Osteoblast (primary cell): ENCODE results near the gene CASP14. TPM values are rescaled to one million over a fixed set of nuclear protein-coding genes. Genes with fewer than 3 reads are reported as not detected.

Experiments
- DNase-seq: peaks from one replicate; pipeline ENCODE4 v3.0.0; 2011; ENCODE audit warnings: low spot score, mixed read lengths; ENCODE audit not compliant: insufficient read length; ENCODE audit errors: missing footprints
- H2AFZ ChIP-seq: 2 replicates; pipeline ENCODE4 v1.6.0; 2011; ENCODE audit warnings: mild to moderate bottlenecking, low read length
- H3K27ac ChIP-seq: 2 replicates; pipeline ENCODE4 v1.5.1; 2011; ENCODE audit warnings: mild to moderate bottlenecking, low read depth, low read length, moderate library complexity
- H3K27me3 ChIP-seq: 2 replicates; pipeline ENCODE4 v1.6.0; 2012; ENCODE audit warnings: mild to moderate bottlenecking, control low read depth, inconsistent platforms, low read length, moderate library complexity; ENCODE audit not compliant: insufficient read depth
- H3K36me3 ChIP-seq: 2 replicates; pipeline ENCODE4 v1.5.1; 2011; ENCODE audit warnings: mild to moderate bottlenecking, low read length, control low read depth, moderate library complexity; ENCODE audit not compliant: insufficient read depth
- H3K4me1 ChIP-seq: 2 replicates; pipeline ENCODE4 v1.5.1; 2011; ENCODE audit warnings: mild to moderate bottlenecking, low read length, control low read depth, moderate library complexity; ENCODE audit not compliant: insufficient read depth
- H3K4me2 ChIP-seq: 2 replicates; pipeline ENCODE4 v1.6.0; 2011; ENCODE audit warnings: mild to moderate bottlenecking, low read length; ENCODE audit not compliant: insufficient read depth
- H3K4me3 ChIP-seq: fragments of 200-600 bp; sonication (generic); 3 replicates; pipeline ENCODE4 v1.5.1; 2012; ENCODE audit warnings: mild to moderate bottlenecking, low read length, inconsistent platforms; ENCODE audit not compliant: insufficient read depth
- H3K79me2 ChIP-seq: 2 replicates; pipeline ENCODE4 v1.6.0; 2012; ENCODE audit warnings: mild to moderate bottlenecking, low read length, control low read depth, inconsistent platforms; ENCODE audit not compliant: insufficient read depth
- H3K9me3 ChIP-seq: 2 replicates; pipeline ENCODE4 v1.5.1; 2011; ENCODE audit warnings: low read depth, low read length, control low read depth
- H4K20me1 ChIP-seq: 2 replicates; pipeline ENCODE4 v1.6.0; 2012; ENCODE audit warnings: mild to moderate bottlenecking, low read length, control low read depth; ENCODE audit not compliant: insufficient read depth
- CTCF ChIP-seq: IDR thresholded peaks from 2 replicates; pipeline ENCODE4 v1.5.1; 2011; ENCODE audit warnings: mild to moderate bottlenecking, low read depth, low read length, moderate library complexity; ENCODE audit errors: extremely low read depth
- total RNA-seq: library from RNA; depleted of rRNA; stranded (reverse); fragments of >200 nt; gene quantifications from 2 replicates; pipeline ENCODE4 v1.2.3, GENCODE V29; 2012

The CASP14 gene
- total RNA-seq, 1 donor, result not detected

GRCh38 chr19:15037586-15037985 lies 11.7 kb upstream of the CASP14 start:
- TF ChIP-seq CTCF, result no peak

GRCh38 chr19:15038294-15038693 lies 11.0 kb upstream of the CASP14 start:
- DNase-seq, result no peak
- Histone ChIP-seq H4K20me1 (no peaks in the 10 kb centered on the region), H3K27ac (no peak overlapping the region), H3K4me2 (no peak overlapping the region), H3K27me3 (peaks cover 3% of the 10 kb centered on the region), H3K9me3 (no peaks in the 10 kb centered on the region), H3K79me2 (no peaks in the 10 kb centered on the region), H3K4me1 (no peaks in the 10 kb centered on the region), H3K4me3 (no peak overlapping the region), H3K36me3 (no peaks in the 10 kb centered on the region), H2AFZ (no peak overlapping the region)
- no peak for TF ChIP-seq CTCF

More at GRCh38 chr19:15037586-15037985, 11.7 kb upstream of the CASP14 start:
- no peak overlapping the region for H3K27ac ChIP-seq
- peaks cover 3% of the 10 kb centered on the region for H3K27me3 ChIP-seq
- H3K79me2 ChIP-seq, result no peaks in the 10 kb centered on the region
- H3K4me3 ChIP-seq, result no peak overlapping the region
- H3K4me2 ChIP-seq, result no peak overlapping the region
- no peak for DNase-seq
- no peaks in the 10 kb centered on the region for H3K4me1 ChIP-seq
- no peaks in the 10 kb centered on the region for H4K20me1 ChIP-seq
- H3K36me3 ChIP-seq, result no peaks in the 10 kb centered on the region
- no peaks in the 10 kb centered on the region for H3K9me3 ChIP-seq
- H2AFZ ChIP-seq, result no peak overlapping the region

- H3K27ac ChIP-seq, result no peak overlapping the region
- H3K36me3 ChIP-seq, result no peaks in the 10 kb centered on the region
- H3K4me3 ChIP-seq, result no peak overlapping the region
- peaks cover 3% of the 10 kb centered on the region for H3K27me3 ChIP-seq
- no peak overlapping the region for H2AFZ ChIP-seq
- no peak overlapping the region for H3K4me2 ChIP-seq
- H3K79me2 ChIP-seq, result no peaks in the 10 kb centered on the region
- H3K4me1 ChIP-seq, result no peaks in the 10 kb centered on the region
- TF ChIP-seq CTCF, result no peak
- no peaks in the 10 kb centered on the region for H3K9me3 ChIP-seq
- DNase-seq, result no peak
- no peaks in the 10 kb centered on the region for H4K20me1 ChIP-seq
Observed at GRCh38 chr19:15042003-15042402, 7.3 kb upstream of the CASP14 start.

- no peaks in the 10 kb centered on the region for H3K4me1 ChIP-seq
- no peak for TF ChIP-seq CTCF
- H3K4me2 ChIP-seq, result no peak overlapping the region
- H3K27ac ChIP-seq, result no peak overlapping the region
- no peaks in the 10 kb centered on the region for H4K20me1 ChIP-seq
- H3K27me3 ChIP-seq, result no peaks in the 10 kb centered on the region
- H2AFZ ChIP-seq, result no peak overlapping the region
- H3K36me3 ChIP-seq, result no peaks in the 10 kb centered on the region
- DNase-seq, result no peak
- H3K9me3 ChIP-seq, result no peaks in the 10 kb centered on the region
- H3K79me2 ChIP-seq, result no peaks in the 10 kb centered on the region
- H3K4me3 ChIP-seq, result no peak overlapping the region
Observed at GRCh38 chr19:15042826-15043225, 6.5 kb upstream of the CASP14 start.
